GM18861 (cell line): ENCODE results near the gene TNIK.
"Not testable (repeated sequence)": the region's sequence is repeated elsewhere in the genome, so short reads cannot be mapped to it uniquely, and the experiment has no call there.

Source experiments
- ATAC-seq: cut with Tn5 transposase; IDR thresholded peaks from one replicate; pipeline ENCODE4 v1.9.1; 2021; ENCODE audit not compliant: unreplicated experiment

TNIK gene

GRCh38 chr3:171389491-171389890, 70.7 kb downstream of the TNIK start:
- no peak for ATAC-seq

- ATAC-seq: no peak
Observed at GRCh38 chr3:171388527-171388926, 71.7 kb downstream of the TNIK start.

GRCh38 chr3:171387062-171387461, 73.1 kb downstream of the TNIK start:
- ATAC-seq: no peak

GRCh38 chr3:171385086-171385485, 75.1 kb downstream of the TNIK start:
- ATAC-seq: no peak

- no peak for ATAC-seq
Observed at GRCh38 chr3:171384101-171384891, 75.9 kb downstream of the TNIK start.

DNA sequence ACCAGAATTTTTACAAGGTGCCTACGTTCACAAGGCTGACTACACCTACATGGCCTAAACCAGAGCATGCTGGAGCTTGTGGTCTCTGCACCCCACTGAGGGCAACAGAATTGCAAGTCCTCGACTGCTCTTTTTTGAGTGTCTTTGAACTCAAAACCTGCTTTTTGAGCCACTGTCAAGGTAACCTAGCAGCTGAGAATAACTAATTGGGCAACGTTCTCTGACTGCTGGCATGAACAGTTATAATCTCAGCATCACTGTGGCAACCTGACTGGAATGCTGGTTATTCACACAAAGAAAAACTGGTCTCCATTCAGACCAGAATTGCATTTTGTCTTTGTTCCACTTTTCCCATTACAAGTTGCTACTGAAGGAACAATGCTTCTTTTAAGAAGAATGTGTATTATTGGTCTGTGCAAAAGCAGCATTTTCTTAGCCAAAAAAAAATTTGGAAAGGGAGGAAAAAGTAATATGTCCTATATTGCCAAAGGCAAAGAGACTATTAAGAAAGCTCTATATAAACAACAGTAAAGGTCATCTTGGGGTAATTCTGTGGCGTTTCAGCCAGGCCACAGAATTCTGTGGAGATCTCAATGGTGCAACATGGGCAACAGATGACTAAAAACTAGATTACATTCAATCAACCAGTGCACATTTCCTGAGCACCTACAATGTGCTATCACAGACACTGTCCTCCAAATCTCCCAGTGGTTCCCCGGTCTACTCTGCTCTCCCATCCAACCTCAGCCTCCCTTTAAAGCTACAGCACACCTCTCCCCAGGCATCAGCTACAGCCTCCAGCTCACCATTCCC, 76.8 kb downstream of the TNIK start:
- peak; percentile 74 for ATAC-seq

- ATAC-seq: not testable (repeated sequence)
Observed at GRCh38 chr3:171382347-171382746, 77.9 kb downstream of the TNIK start.

- ATAC-seq: no peak
Observed at GRCh38 chr3:171380711-171381425, 79.3 kb downstream of the TNIK start.

DNA sequence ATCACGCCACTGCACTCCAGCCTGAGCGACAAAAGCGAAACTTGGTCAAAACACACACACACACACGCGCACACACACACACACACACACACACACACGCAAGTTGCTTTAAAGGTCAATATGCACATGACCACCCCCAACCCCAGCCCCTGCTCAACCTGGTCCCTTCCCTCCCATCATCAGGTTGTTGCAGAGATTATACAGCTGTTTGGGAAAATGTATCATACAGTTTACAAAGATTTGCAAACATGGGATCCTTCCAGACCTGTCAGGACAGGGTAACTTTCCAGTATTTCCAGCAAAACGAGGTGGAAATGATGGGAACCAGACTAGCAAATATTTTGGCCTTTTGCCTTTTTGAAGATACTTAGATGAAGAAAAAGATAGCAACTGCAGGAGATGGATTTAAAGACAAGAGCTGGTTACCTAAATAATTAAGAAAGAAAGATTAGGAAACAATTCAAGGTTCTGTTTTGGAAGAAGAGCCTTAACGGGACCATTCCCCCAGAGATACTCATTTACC, 80.2 kb downstream of the TNIK start:
- ATAC-seq: no peak

DNA sequence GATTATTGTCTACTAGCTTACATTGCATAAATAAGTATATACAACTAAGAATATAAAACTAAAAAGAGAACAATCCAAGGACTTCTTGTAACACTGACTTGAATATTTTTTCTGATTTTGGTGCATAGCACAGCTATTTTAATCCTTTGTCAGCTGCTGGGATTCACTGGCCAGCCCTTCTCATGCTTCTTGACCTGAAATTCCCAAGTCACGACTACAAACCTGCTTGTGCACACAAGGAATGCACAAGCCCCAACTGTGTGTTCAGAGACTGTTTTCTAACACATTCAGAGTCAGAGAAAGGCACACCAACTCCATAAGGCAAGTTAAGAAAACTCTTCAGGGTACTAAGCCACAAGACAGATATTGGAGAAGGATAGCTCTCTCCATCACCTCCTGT, 80.9 kb downstream of the TNIK start:
- ATAC-seq: no peak

- no peak for ATAC-seq
Observed at GRCh38 chr3:171378586-171378985, 81.6 kb downstream of the TNIK start.

GRCh38 chr3:171377859-171378258, 82.3 kb downstream of the TNIK start:
- ATAC-seq: no peak

GRCh38 chr3:171376596-171376947, 83.6 kb downstream of the TNIK start:
- ATAC-seq: no peak

DNA sequence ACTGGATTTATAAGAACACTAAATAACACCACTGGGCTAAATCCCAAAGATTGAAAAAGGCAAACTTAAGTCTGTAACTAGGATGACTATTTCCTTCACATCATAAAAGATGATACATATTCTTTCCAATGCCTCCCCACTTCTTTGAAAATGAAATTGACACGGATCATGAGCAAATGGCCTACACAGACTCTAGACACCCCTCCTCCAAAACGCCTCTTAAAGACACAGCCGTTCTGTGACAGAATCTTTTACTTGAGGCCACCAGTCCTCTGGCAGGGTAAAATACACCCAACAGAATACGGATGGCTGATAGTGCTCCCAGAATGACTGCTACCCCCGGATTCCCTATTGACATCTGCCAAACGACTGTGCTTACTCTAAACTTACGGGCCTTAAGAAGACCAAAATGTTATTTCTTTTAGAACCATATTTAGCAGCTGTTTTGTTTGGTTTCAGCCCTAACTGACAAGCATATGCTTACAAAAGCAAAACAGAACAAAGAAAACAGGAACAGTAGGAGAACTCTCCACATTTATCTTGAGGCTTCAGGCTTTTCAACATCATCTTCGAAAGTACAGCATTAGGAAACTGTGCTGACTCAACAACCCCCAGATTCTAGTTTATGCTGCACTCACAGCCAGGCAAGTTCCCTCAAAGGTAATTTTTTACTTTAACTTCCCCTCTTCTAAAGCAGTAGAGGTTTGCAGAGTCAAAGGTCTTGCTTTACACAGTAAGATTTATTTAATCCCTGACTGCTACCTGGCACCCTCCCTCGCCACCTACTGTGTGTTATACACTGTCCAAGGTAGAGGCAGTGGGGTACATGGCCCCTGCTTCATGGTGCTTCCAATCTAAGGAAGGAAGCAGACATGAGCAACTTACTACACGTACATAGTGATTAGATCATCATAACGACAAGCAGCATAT, 84.3 kb downstream of the TNIK start:
- peak; percentile 59 for ATAC-seq

- no peak for ATAC-seq
Observed at GRCh38 chr3:171374661-171375285, 85.4 kb downstream of the TNIK start.

- ATAC-seq: no peak
Observed at GRCh38 chr3:171374260-171374659, 85.9 kb downstream of the TNIK start.

DNA sequence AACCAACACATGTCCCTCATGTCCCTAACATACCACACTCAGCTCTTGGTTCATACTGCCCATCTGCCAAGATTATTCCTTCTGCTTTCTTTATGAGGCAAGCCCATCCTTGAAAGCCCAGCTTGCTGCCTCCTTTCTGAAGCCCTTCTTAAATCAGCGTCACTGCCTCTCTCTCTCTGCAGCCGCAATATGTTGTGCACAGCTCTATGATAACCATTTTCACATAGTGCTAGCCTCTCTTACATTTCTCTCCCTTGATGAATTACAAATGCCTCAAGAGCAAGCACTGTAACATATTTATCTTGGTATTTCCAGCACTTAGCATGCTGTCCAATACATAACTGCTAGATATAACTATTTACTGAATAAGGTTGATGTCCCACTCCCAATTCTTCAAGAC, 86.5 kb downstream of the TNIK start:
- no peak for ATAC-seq

DNA sequence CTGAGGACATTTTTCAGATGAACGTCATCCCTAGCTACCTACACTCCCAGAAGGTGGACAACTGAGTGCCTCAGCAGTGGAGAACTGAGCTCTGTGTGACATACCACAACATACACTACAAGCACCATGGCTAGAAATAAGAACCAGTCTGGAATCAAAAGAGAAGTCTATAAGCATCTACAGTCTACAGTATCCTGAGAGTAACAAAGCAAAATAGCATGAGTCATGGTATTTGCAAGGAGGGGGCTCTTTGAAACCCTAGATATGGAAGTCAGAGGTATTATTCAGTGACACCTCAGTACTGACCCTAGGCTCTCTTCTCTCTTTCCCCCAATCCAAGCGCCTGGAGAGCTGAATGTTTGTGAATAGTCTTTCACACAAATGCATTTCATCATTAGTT, 87.5 kb downstream of the TNIK start:
- no peak for ATAC-seq

DNA sequence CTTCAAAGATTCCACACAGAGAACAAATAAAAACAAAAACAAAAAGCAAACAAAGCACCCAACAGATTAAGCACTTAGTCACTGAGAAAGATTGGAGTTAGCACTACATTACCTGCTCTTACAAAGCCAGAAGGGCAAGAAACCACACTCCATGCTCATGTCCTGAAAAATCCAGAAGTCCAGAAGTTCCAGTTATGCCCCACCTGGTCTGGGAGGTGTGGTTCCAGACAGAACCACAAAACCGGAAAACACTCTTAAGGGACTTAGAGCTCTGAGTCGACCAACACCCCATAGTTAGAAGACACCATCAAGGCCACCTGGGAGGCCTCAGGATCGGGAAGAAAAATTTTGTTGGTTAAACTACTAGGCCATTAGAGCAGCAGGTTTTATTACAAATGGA, 88.9 kb downstream of the TNIK start:
- no peak for ATAC-seq

- no peak for ATAC-seq
Observed at GRCh38 chr3:171369156-171369555, 91.0 kb downstream of the TNIK start.
